ENCODE results near the gene MBD3L5. TPM values are rescaled to one million over a fixed set of nuclear protein-coding genes. Genes with fewer than 3 reads are reported as not detected.

MBD3L5 gene
- total and polyA plus RNA-seq, 9 of the 15 experiments (the other 6 are each of a cell fraction or from before 2014, with no cell fraction given), result not detected

GRCh38 chr19:7069042-7069903 lies 38.9 kb downstream of the MBD3L5 start, which contains the start of gene ZNF557 (continued):
- peak in 2 of 3 experiments; percentile 77 to 96; a peak in 4 of 6 replicates for TF ChIP-seq ZBTB11 (CRISPR knock-in tag; IDR thresholded peaks at IDR 0.05)
- TF ChIP-seq ZNF12 (CRISPR knock-in tag; IDR thresholded peaks at IDR 0.05), result no peak
- TF ChIP-seq MED1 (CRISPR knock-in tag; IDR thresholded peaks at IDR 0.05; ENCODE audit: borderline replicate concordance), result no peak
- TF ChIP-seq TFE3 (CRISPR knock-in tag; IDR thresholded peaks at IDR 0.05), result no peak
- no peak for TF ChIP-seq SRF (CRISPR knock-in tag; IDR thresholded peaks at IDR 0.05)
- TF ChIP-seq ZNF318 (IDR thresholded peaks at IDR 0.05; ENCODE audit: borderline replicate concordance in 1 of 2, low read depth in 1 of 2), result no peak
- TF ChIP-seq NEUROD1 (IDR thresholded peaks at IDR 0.05; ENCODE audit: borderline replicate concordance, low read depth, low read length, partially characterized antibody), result no peak
- TF ChIP-seq LCOR (CRISPR knock-in tag; IDR thresholded peaks at IDR 0.05), result peak; percentile 76
- peak; percentile 87 for TF ChIP-seq C11orf30 (IDR thresholded peaks at IDR 0.05; ENCODE audit: low read depth)
- no peak for TF ChIP-seq RBM17 (IDR thresholded peaks at IDR 0.05; ENCODE audit: borderline replicate concordance, low read depth, low read length)

All from K562 (cell line).